Activated T-cell treated with anti-CD3 and anti-CD28 coated beads for 1 hour (primary cell): ENCODE results near the gene CCDC71L.
"Not testable (repeated sequence)": the region's sequence is repeated elsewhere in the genome, so short reads cannot be mapped to it uniquely, and the experiment has no call there.

Experiments used
- DNase-seq: peaks from one replicate; pipeline ENCODE4 v3.0.0-alpha.2; 2020; ENCODE audit warnings: low read depth

CCDC71L gene

DNA sequence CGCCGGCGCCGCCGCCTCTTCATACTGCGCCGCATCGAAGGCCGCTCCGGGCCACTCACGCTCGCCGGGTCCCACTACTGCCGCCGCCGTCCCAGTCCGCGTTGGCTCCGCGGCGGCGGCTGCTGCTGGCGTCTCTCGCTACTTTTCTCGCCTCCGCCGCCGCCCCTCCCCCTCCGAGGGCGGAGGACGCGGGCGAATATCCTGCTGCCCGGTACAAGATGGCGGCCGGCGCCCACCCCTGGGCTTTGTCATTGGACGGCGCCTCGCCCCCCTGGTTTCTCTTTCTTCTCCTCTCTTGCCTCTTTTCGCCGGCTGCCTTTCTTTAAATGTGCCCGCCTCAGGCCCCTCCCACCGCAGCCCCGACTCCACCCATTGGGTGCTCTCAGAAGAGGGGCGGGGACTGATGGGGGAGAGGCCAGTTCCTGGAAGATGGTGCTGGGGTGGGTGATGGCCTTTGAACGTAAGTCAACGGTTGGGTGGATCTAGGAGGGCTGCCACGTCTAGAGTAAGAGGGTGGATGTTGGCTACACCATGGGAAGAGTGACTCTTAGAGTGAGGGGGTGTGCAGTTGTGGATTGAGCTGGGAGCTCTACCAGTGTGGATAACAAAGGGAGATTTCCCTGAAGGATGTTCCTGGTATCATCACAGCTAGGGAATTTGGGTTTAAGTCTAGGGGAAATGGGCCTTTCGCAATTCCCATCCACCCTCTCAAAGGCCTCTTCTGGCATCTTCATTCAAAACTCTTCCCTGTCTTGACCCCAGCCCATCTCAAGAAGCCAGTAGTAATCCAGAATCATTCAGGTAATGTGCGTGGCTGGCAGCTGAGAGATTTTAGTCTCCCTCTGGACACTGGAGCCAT is at the start of gene CCDC71L:
Gene CCDC71L, minus strand, starts transcription at position 297 of the 859 bp plus-strand sequence. Its CDS starts 262 bp downstream, at position 35.
- peak; percentile 81 for DNase-seq

DNA sequence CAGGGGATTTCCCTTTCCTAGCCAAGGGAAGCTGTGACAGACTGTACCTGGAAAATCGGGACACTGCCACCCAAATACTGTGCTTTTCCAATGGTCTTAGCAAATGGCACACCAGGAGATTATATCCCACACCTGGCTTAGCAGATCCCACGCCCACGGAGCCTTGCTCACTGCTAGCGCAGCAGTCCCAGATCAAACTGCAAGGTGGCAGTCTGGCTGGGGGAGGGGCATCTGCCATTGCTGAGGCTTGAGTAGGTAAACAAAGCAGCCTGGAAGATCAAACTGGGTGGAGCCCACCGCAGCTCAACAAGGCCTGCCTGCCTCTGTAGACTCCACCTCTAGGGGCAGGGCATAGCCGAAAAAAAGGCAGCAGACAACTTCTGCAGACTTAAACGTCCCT is 48.6 kb upstream of the CCDC71L start:
- DNase-seq = not testable (repeated sequence)

DNA sequence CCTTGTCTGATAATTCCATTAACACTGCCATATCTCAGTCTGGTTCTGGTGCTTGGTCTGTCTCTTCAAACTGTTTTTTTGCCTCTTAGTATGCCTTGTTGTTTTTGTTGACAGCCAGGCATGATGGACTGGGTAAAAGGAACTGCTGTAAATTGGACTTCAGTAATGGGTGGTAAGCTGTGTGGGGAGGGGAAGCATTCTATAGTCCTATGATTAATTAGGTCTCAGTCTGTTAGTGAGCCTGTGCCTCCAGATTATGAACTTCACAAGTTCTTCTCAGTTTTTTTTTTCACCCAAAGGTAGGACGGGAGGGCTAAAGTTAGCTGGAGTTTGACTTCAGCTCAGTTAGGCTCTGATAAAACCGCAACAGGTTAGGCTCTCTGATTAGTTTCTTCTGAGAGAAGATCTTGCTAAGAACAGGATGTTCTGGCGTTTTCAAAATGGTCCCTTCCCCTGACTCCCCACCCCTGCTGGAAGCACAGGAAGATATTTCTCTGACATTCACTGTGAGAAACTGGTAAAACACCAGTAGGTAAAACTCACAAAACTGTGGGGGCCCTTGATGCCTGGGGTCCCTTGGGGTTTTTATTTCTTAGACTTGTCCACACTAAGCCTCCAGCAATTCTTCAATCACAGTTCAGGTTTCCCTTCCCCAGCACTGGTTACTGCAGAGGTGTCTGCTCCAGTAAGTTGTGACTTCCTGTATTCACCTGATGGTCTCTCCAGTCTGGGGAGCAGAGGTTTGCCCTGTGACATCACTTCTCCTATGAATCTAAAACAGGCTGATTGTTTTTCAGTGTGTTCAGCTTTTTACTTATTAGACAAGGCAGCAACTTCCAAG is 43.3 kb upstream of the CCDC71L start:
- no peak for DNase-seq

DNA sequence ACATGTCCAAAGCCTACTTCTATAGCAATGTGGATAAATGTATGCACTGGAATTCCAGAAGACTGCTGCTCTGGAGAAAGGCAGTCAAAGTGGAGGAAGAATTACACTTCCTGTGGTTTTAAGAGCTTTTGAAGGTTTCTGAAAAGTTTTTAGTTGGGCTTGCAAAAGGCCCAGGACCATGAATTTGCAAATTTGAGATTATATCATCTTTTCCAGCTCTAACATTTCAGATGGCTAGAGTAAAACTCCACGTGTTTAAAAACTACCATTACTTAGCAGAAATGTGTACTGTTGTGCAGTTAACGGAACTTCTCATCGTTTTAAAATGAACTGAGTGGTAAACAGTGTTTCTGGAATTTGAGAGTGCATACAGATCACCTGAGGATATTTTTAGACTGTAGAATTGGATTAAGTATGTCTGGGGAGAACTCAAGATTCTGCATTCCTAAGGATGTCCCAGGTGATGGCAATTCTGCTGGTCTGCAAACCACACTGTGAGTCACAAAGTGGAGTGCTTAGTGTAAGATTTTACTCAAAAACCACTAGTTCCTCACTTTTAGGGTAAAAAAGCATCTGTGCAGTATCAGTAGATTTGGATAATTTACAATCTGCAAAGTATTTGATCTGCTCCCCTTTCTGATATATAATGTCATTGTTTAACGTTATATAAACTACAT is 32.9 kb upstream of the CCDC71L start:
- DNase-seq = no peak

DNA sequence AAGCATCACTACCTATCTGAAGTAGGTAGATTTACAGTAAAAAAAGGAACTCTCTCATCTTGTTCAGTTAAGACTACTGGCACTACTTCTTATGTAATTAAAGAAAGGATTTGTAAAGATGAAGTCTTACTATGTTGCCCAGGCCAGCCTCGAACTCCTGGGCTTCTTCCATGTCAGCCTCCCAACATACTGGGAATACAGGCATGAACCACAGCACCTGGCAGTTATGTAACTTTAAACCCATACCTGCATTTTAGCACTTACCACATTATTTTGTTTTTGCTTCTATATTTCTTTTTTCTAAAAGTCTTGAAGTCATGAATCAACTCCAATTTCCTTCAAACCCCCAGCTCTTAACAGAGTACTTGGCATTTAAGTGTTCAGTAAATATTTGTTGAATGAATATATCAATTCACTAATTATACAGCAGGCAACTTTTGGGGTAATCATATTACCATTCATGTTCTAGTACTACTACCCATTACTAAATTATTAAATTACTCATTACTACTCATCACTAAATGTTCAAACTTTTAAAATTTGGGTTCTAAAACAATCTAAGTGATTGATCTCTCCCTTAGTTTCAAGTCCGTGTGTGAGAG is 31.6 kb upstream of the CCDC71L start:
- no peak for DNase-seq

DNA sequence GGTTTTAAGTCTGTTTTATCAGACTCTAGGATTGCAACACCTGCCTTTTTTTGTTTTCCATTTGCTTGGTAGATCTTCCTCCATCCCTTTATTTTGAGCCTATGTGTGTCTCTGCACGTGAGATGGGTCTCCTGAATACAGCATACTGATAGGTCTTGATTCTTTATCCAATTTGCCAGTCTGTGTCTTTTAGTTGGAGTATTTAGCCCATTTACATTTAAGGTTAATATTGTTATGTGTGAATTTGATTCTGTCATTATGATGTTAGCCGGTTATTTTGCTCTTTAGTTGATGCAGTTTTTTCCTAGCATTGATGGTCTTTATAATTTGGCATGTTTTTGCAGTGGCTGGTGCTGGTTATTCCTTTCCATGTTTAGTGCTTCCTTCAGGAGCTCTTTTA is 27.2 kb upstream of the CCDC71L start:
- DNase-seq = not testable (repeated sequence)

DNA sequence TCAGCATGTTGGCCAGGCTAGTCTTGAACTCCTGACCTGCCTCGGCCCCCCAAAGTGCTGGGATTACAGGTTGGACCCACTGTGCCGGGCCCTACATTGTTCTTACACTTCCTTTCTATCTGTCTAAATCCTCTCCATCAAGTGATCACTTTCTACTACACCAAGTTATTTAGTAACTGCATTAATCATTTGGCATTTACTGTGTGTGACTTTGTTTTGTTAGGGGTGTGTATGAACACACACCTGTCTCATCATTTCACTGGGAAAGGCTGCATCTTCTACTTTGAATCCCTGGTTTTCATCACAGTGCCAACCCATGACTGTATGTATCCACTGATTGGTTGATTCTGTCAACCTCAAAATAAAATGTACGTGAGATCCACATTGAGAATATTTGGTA is 23.0 kb upstream of the CCDC71L start:
- DNase-seq = no peak

DNA sequence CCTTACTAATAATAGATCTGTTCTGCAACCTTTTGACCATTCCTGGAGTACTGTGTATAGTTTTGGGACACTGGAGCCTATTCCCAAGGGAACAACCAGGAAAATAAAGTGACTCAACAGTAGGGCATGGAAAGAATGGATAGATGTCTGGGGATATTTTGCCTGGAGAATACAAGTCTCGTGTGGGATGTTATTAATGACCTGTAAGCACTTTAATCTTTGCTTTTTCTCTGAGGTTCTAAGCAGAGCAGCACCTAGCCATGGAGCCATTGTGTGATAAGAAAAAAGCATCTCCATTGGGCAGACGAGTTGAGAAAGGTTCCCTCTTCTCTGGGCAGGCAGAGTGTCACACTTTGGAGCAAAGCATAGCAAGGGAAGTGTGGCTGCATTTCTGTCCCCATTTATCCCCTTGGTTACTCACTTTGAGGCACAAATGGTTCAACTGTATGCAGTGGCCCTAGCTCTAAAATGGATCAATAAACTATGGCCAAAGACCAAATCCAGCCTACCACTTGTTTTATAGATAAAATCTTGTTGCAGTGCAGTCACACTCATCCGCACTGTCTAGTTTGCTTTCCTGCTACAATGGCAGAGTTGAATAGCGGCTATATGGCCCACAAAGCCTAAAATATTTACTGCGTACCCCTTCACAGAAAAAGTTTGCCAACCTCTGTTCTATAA is 21.0 kb upstream of the CCDC71L start:
- DNase-seq = no peak

DNA sequence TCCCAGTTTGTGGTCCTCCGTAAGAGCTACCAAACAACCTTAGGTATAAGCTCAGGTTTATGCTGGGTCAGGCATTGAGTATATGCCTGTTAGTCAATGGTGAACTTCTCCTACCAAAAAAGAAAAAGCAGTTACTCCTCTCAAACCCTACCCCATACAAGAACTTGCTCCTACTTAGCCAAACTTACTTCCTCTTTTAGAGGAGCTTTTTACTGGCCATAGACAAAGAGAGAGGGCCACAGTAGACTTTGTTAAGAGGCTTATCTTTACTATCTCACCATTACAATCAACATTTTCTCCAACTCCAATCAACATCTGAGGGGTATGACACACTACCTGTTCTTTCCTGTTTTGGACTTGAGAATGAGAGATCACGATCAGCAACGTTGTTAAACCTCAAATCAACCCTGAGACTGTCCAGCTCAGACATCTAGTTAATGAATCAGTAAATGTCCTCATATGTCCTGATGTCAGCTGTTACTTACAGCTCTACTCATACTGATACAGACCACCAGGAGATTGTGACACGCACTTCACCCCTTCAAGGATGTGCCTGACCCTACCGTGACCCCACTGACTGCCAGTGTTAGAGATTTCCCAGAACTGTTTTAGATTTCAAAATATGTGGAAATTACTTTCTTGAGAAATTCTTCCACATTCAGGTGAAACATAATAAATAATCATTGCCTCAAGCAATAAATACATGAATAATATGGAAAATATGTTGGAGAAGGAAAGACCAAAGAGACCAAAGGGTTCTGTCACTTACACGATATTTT is 18.4 kb upstream of the CCDC71L start:
- no peak for DNase-seq

DNA sequence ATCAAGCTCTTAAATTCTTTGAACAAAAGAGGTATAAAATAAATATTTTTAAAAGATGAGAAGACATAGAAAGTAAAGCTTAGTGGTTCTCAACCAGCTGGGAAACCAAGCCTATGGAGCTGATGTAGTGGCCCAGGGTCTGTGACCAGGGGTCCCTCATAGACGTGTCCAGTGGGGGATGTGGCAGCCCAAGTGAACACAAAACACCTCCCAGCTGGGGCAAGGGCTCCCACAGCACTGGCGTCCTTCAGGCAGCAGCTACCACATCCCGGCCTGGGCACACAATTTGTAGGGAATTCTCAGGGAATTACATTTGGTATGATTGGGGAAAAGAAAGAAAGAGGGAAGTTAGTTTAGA is 17.8 kb upstream of the CCDC71L start:
- no peak for DNase-seq

DNA sequence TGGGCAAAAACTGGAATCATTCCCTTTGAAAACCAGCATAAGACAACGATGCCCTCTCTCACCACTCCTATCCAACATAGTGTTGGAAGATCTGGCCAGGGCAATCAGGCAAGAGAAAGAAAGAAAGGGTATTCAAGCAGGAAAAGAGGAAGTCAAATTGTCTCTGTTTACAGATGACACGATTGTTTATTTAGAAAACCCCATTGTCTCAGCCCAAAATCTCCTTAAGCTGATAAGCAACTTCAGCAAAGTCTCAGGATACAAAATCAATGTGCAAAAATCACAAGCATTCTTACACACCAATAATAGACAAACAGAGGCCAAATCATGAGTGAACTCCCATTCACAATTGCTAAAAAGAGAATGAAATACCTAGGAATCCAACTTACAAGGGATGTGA is 15.5 kb upstream of the CCDC71L start:
- not testable (repeated sequence) for DNase-seq

DNA sequence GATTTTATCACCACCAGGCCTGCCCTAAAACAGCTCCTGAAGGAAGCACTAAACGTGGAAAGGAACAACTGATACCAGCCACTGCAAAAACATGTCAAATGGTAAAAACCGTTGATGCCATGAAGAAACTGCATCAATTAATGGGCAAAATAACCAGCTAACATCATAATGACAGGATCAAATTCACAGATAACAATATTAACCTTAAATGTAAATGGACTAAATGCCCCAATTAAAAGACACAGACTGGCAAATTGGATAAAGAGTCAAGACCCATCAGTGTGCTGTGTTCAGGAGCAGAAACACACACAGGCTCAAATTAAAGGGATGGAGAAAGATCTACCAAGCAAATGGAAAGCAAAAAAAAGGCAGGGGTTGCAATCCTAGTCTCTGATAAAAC is 12.7 kb upstream of the CCDC71L start:
- DNase-seq = not testable (repeated sequence)

DNA sequence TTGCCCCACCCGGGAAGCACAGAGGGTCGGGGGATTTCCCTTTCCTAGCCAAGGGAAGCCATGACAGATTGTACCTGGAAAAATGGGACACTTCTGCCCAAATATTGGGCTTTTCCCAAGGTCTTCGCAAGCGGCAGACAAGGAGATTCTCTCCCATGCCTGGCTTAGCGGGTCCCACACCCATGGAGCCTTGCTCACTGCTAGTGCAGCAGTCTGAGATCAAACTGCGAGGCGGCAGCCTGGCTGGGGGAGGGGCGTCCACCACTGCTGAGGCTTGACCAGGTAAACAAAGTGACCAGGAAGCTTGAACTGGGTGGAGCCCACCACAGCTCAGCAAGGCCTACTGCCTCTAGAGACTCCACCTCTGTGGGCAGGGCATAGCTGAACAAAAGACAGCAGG is 11.0 kb upstream of the CCDC71L start:
- DNase-seq = not testable (repeated sequence)

DNA sequence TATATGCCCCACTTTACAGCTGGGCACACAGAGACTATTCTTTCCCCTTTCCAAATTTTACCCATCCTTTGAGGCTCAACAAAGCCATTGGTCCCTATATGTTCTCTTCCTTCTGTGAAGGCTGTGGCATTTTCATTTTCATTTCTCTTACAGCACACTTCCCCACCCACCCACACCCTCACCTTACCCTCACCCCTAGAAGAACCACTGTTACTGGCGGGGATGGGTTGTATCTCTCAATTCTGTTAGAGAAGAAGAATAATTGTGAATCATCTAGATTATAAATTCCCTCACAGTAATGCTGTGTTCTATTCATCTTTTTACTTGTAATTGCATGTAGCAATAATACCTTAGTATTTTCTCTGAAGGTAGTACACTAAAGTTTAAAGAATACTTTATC is 10.2 kb upstream of the CCDC71L start:
- no peak for DNase-seq

DNA sequence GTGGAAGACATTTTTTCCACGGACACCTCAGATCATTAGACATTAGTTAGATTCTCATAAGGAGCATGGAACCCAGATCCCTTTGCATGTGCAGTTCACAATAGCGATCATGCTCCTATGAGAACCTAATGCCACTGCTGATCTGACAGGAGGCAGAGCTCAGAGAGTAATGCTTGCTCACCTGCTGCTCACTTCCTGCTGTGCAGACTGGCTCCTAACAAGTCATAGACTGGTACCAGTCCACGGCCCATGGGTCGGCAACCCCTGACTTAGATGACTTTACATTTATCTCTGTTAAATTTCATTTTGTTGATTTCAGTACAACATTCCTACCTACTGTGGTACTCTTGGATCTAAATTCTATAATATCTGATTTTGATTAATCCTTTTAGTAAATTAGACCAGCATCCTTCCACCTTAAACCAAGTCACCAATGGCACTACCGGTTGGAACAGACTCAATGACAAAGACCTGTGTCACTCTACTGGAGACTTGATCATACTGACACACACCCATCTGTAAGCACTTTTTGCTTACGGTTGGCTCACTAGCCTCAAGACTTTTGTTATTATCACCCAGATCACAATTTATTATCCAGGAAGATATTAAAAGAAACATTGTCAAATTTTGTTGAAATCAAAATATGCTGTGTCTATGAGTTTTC is 8.0 kb upstream of the CCDC71L start:
- DNase-seq = no peak

DNA sequence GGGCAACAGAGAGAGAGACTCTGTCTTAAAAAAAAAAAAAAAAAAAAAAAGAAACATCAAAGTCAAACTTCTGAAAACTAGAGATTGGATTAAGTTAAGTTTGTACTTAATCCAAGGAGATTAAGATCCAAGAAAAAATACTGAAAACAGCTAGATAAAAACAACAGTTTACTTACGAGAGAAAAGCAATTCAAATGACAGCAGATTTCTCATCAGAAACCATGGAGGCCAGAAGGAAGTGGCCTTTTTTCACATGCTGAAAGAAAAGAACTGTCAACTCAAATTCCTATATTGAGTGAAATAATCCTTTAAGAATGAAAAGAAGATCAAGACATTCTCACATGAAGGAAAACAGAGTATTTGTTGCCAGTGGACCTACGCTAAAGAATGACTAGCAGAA is 5.4 kb upstream of the CCDC71L start:
- DNase-seq = no peak

DNA sequence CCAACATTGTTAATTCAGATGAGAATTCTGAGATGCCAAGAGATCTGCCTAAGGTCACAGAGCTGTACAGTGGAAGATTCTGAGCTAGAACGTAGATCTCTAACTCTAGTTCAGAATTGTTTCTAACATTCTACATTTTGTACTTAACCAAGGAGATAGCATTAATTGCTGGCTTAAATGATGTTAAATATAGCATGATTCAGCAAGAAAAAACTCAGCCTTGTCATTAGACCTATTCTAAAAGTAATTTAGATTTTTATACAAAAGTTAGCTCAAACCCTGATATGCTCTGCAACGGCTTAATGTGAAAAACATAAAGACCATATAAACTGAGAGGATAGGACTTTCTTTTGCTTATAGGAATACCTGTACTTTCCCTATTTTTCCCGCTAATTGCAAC is 3.4 kb upstream of the CCDC71L start:
- DNase-seq = no peak

DNA sequence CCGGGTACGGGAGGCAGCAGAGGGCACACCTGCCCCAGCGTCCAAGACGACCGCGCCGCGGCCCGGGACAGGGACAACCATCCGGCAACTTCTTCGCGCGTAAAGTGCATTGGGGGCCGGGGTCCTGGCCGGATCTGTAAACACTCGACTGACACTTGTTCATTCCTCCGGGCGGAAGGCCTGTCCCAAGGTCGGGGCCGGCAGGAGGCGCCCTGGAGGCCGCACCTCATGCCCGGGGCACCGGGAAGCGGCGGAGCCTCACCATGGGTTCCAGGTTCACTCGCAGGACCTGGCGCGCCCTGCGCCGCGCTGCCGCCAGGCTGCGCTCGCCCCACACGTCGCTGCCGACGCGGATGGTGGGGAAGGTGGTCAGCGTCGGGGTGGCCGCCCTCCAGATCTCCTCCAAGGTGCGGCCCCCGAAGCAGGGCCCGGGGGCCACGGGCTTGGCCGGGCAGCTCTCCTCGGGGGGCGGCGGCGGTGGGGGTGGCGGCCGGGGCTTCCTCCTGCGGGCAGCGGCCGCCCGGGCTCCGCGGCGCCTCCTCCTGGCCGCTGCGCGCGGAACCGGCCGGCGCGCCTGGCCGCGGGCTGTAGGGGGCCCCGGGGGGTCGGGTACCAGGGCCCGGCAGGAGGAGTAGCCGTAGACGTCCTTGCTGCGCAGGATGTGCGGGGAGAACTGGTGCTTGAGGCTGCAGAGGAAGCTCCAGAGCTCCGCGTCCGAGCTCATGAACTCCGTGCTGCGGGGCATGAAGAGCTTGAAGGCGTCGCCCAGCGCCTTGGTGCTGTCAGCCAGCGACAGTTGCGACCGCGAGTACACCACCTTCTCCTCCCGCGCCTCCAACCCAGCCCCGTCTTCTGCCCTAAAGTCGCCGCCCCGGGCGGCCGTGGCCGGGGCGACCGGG is 746 bp downstream of the CCDC71L start:
- peak; percentile 65 for DNase-seq
